Sciatic nerve (tissue), 1 donor: ENCODE results near the gene TULP3. TPM values are rescaled to one million over a fixed set of nuclear protein-coding genes. Genes with fewer than 3 reads are reported as not detected.

Experiments
- total RNA-seq: library from RNA; stranded (reverse); fragmentation: NEBNext Ultra II Directional; extraction: Animal tissue kit (Norgen Biotek cat#: 25700); gene quantifications from one replicate; pipeline ENCODE4 v1.2.1, GENCODE V29; 2021
- donor health status: DM: no; HTN: no; CAD: no.

The TULP3 gene
- total RNA-seq, 1 donor from 2014 or later = 38.8 TPM

Other genes with a start within 250 kb of the TULP3 start
- gene FKBP4, start 95.9 kb upstream of the TULP3 start, total RNA-seq = 63.9 TPM
- gene ITFG2, start 78.2 kb upstream of the TULP3 start, total RNA-seq = 47.8 TPM
- gene NRIP2, start 55.9 kb upstream of the TULP3 start, total RNA-seq = 73.4 TPM
- not detected for gene TEX52, start 33.9 kb upstream of the TULP3 start, total RNA-seq
- 0.18 TPM for gene FOXM1, start 13.7 kb upstream of the TULP3 start, total RNA-seq
- gene RHNO1, start 13.7 kb upstream of the TULP3 start, total RNA-seq = 14.9 TPM
- 30.1 TPM for gene TEAD4, start 68.5 kb downstream of the TULP3 start, total RNA-seq
- gene TSPAN9, start 186.5 kb downstream of the TULP3 start, total RNA-seq = 37.5 TPM